Smooth muscle cell (in vitro differentiated cells): ENCODE measurements around the gene SRRT. TPM values are rescaled to one million over a fixed set of nuclear protein-coding genes. Genes with fewer than 3 reads are reported as not detected.

Source experiments
- DNase-seq: peaks from one replicate; lab custom pipeline; 2025; ENCODE audit not compliant: unreplicated experiment; lab: John Stamatoyannopoulos, UW
- H2AFZ ChIP-seq: fragments of 200-600 bp; sonication (generic); 2 replicates; pipeline ENCODE4 v1.6.0; 2016; ENCODE audit warnings: antibody characterized with exemption, low read depth, mild to moderate bottlenecking
- H3F3A ChIP-seq: fragments of 200-600 bp; sonication (generic); 2 replicates; pipeline ENCODE4 v1.6.0; 2017; ENCODE audit warnings: antibody characterized with exemption, low read depth
- H3K27ac ChIP-seq: fragments of 200-600 bp; sonication (generic); 2 replicates; pipeline ENCODE4 v1.5.1; 2016; ENCODE audit warnings: low read depth, mild to moderate bottlenecking
- H3K27me3 ChIP-seq: fragments of 200-600 bp; sonication (generic); 2 replicates; pipeline ENCODE4 v1.6.1; 2016; ENCODE audit warnings: low read depth, mild to moderate bottlenecking
- H3K36me3 ChIP-seq: fragments of 200-600 bp; sonication (generic); 2 replicates; pipeline ENCODE4 v1.5.1; 2016; ENCODE audit warnings: low read depth
- H3K4me1 ChIP-seq: fragments of 200-600 bp; sonication (generic); 2 replicates; pipeline ENCODE4 v1.5.1; 2016; ENCODE audit warnings: low read depth
- H3K4me2 ChIP-seq: fragments of 200-600 bp; sonication (generic); 2 replicates; pipeline ENCODE4 v1.6.0; 2016; ENCODE audit warnings: mild to moderate bottlenecking
- H3K4me3 ChIP-seq: fragments of 200-600 bp; sonication (generic); 2 replicates; pipeline ENCODE4 v1.5.1; 2016; ENCODE audit warnings: mild to moderate bottlenecking
- H3K79me2 ChIP-seq: fragments of 200-600 bp; sonication (generic); 2 replicates; pipeline ENCODE4 v1.6.0; 2016; ENCODE audit warnings: low read depth, mild to moderate bottlenecking
- H3K9ac ChIP-seq: fragments of 200-600 bp; sonication (generic); 2 replicates; pipeline ENCODE4 v1.6.0; 2016; ENCODE audit warnings: low read depth
- H3K9me3 ChIP-seq: fragments of 200-600 bp; sonication (generic); replicated peaks from 2 replicates; pipeline ENCODE4 v1.5.1; 2016; ENCODE audit warnings: low read depth
- H4K20me1 ChIP-seq: fragments of 200-600 bp; sonication (generic); 2 replicates; pipeline ENCODE4 v1.6.0; 2016; ENCODE audit warnings: low read depth
- WGBS: methylation state at CpG from one replicate; pipeline ENCODE4 v1.1.7; 2016; ENCODE audit warnings: low lambda C conversion rate; 5-methylcytosine and 5-hydroxymethylcytosine counted together
- polyA plus RNA-seq: library from polyadenylated mRNA; unstranded; fragments of >200 nt; fragmentation: Nextera tagmentation; extraction: Ambion mirVana; gene quantifications from 2 replicates; pipeline ENCODE4 v1.2.1, GENCODE V29; 2016
- total RNA-seq: library from RNA; depleted of rRNA; stranded (reverse); fragments of >200 nt; gene quantifications from 2 replicates; pipeline ENCODE4 v1.2.3, GENCODE V29; 2014
- TF ChIP-seq, protein P1 (sequence below): fragments of 200-600 bp; sonication (generic); IDR thresholded peaks from 2 replicates; pipeline ENCODE4 v1.5.1; 2017; ENCODE audit warnings: borderline replicate concordance, mild to moderate bottlenecking, antibody characterized with exemption; ENCODE audit not compliant: insufficient read depth, poor library complexity, severe bottlenecking

SRRT gene
- total and polyA plus RNA-seq, 2 experiments from 2014 or later = 32.1 to 63.6 TPM

GRCh38 chr7:100826514-100827329, 48.2 kb upstream of the SRRT start:
- Histone ChIP-seq H3F3A (no peaks in the 10 kb centered on the region), H3K4me1 (peaks cover 4% of the 10 kb centered on the region), H3K27me3 (no peaks in the 10 kb centered on the region), H3K27ac (no peak overlapping the region), H3K9me3 (no peaks in the 10 kb centered on the region), H3K36me3 (no peaks in the 10 kb centered on the region), H3K4me2 (peak overlapping the region; percentile 92), H3K9ac (peak overlapping the region; percentile 51), H3K79me2 (peaks cover 28% of the 10 kb centered on the region), H3K4me3 (peak overlapping the region; percentile 94), H4K20me1 (peaks cover 45% of the 10 kb centered on the region), H2AFZ (peak overlapping the region; percentile 81)
- under 1% methylated on average over 54 of the region's 71 CpGs for WGBS
- TF ChIP-seq, protein P1, sequence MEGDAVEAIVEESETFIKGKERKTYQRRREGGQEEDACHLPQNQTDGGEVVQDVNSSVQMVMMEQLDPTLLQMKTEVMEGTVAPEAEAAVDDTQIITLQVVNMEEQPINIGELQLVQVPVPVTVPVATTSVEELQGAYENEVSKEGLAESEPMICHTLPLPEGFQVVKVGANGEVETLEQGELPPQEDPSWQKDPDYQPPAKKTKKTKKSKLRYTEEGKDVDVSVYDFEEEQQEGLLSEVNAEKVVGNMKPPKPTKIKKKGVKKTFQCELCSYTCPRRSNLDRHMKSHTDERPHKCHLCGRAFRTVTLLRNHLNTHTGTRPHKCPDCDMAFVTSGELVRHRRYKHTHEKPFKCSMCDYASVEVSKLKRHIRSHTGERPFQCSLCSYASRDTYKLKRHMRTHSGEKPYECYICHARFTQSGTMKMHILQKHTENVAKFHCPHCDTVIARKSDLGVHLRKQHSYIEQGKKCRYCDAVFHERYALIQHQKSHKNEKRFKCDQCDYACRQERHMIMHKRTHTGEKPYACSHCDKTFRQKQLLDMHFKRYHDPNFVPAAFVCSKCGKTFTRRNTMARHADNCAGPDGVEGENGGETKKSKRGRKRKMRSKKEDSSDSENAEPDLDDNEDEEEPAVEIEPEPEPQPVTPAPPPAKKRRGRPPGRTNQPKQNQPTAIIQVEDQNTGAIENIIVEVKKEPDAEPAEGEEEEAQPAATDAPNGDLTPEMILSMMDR = no peak
- DNase-seq = peak; percentile 41

DNA sequence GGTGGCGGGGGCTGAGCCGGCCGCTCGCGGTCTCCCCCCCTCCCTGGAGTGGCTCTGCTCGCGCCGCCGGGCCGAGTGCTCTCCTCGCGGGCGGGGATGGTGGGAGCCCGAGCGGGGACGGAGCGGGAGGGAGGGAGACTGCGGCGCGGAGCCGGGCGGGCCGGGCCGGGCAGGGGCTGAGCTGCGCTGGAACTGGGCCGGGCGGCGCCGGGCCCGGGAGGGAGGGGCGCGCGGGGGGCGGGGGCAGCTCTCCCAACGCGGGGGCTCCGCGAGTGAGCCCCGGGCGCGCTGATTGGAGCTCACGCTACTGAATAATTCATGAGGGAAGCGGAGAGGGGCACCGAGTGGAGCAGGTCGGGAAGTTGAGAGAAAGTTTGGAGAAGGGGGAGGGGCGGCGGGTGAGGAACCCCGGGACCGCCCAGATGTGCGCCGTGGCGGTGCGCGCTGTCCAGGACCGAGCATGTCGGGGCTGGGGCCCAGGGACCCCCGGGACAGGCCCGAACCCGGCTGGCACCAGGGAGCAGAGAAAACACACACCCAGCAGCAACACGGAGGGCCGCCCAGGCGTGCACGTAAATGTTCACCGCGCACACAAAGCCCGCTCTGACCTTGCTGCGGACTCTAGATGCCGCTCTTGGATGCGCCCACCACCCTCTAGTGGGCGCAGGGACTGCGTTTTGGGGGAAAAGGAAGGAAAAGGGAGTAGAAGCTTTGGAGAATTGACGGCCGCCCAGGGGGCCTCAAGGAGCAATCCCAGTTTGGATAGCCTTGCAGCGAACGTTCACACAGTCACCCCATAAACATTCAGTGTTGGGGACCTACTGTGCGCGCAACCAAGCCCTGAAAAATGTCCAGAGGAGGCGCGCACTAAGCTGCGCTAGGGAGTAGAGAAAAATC, 47.3 kb upstream of the SRRT start, which contains the start of gene EPHB4:
EPHB4 (minus strand) TSS at position 194 of the 897 bp plus-strand sequence. CDS start 493 bp downstream, outside the sequence.
- Histone ChIP-seq H3K9me3 (no peaks in the 10 kb centered on the region), H3K9ac (peak within 1 kb of the TSS; percentile 51), H3K4me2 (peak within 1 kb of the TSS; percentile 92), H3K36me3 (no peaks in the 10 kb centered on the region), H3F3A (no peaks in the 10 kb centered on the region), H3K79me2 (peaks cover 28% of the 10 kb centered on the region), H3K27ac (no peak within 1 kb of the TSS), H4K20me1 (peaks cover 41% of the 10 kb centered on the region), H3K4me3 (peak within 1 kb of the TSS; percentile 94), H3K4me1 (peaks cover 4% of the 10 kb centered on the region), H3K27me3 (no peaks in the 10 kb centered on the region), H2AFZ (peak within 1 kb of the TSS; percentile 94)
- WGBS = under 1% methylated on average over 55 of the region's 80 CpGs
- DNase-seq = peak; percentile 74
- TF ChIP-seq, protein P1 = peak; percentile 32

DNA sequence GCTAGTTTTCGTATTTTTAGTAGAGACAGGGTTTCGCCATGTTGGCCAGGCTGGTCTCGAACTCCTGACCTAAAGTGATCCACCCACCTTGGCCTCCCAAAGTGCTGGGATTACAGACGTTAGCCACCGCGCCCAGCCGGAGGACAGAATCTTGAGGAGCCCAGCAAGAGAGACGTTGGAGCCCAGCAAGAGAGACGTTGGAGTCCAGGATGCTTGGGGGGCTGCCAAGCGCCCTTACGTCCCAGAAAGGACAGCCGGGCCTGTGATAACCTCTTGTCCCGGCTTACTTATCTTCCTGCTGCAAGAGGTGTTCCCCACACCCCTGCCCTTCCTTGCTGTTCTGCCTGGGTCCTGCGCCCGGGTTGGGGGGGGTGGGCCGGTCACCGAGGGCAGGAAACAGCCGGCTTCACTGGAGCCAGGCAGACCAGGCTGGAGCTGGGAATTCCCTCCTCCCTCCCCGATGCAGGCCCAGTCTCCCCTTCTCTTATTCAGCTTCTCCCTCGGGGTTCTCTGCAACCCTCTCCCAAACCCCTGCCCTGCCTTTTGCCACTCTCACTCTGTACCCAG, 45.7 kb upstream of the SRRT start:
- DNase-seq = no peak
- Histone ChIP-seq H3K36me3 (no peaks in the 10 kb centered on the region), H3K79me2 (peaks cover 21% of the 10 kb centered on the region), H2AFZ (no peak overlapping the region), H4K20me1 (peaks cover 24% of the 10 kb centered on the region), H3K27ac (no peak overlapping the region), H3K4me3 (no peak overlapping the region), H3K9ac (no peak overlapping the region), H3K4me2 (no peak overlapping the region), H3K4me1 (peaks cover 4% of the 10 kb centered on the region), H3K9me3 (no peaks in the 10 kb centered on the region), H3K27me3 (no peaks in the 10 kb centered on the region), H3F3A (no peaks in the 10 kb centered on the region)
- 71% methylated on average over 20 of the region's 20 CpGs for WGBS
- TF ChIP-seq, protein P1 = no peak
